Activated naive CD4-positive, alpha-beta T cell treated with anti-CD3 and anti-CD28 coated beads, Interleukin-2, amount 50 U/mL, for 16 hours (primary cell): ENCODE measurements around the gene CPZ.

Source experiments
- DNase-seq: peaks from one replicate; pipeline ENCODE4 v3.0.0-alpha.2; 2020

Gene CPZ

DNA sequence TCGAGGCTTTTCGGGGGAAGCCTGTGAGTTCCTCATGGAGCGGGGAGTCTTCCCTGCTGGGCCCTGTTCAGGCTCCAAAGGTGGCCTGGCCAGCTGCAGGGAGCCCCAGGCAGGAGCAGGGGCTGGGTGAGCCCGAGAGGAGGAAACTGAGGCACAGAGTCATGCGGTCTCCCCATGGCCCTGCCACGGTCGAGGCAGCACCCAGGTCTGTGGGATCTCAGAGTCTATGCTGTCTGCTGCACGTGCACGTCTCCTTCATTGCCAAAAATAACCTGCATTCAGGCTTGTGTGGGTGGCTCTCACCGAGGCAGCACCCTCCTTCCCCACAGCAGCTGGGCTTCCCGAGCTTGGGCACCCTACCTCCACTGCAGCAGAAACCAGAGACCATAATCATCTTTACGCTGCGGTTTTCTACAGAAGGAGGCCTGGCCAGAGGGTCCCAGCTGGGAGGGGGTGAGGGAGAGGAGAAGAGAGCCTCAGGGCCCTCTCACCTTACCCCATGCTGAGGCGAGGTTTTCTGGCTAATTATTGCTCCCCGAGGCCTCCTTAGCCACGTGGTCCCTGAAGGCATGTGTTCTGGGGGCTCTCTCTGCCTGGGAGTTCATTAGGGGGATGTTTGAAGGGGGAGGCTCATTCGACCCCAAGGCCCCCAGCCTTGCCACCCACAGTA is 64.3 kb downstream of the CPZ start:
- DNase-seq, result no peak

DNA sequence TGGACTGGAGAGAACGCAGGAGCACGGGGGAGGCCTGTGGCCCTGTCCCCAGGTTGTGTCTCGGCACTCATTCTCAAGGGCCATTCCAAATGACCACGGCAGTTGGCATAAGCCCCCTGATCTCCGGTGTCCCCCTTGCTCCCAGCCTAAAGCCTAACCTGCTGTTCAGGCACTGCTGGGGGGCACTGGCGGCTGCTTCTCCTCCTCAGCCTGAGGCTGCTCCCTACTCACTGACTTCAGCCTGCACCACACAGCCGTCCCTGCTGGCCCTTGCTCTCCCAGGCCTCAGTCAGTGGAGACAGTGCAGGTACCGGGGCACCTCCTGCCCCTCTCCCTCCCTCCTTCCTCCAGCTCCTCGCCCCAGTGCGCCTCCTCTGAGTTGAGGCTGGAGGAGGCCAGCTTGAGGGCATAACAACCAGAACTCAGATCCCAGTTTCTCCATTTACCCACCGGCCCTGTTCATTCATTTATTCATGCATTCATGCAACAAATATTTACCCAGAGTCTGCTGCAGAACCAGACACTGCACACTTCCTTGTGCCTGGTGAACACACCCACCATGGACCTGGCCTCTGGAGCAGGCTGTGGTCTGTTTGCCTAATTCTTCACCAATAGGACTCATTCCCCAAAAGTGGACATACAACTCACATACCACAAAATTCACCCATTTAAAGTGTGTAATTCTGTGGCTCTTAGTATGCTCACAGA is 65.0 kb downstream of the CPZ start:
- DNase-seq, result no peak

DNA sequence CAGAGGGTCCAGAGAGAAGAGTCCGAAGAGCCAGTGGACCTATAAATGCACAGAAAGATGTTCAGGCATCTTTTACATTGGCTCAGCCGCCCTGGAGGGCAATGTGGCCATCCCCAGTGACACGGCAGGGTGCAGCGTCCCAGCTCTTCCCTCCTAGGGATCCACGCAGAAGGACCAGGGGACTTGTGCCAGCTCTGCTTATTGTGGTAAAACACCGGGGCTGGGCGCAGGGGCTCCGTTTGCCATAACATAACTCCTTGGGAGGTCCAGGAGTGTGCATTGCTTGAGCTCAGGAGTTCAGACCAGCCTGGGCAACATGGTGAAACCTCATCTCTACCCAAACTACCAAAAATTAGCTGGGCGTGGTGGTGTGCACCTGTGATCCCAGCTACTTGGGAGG is 70.2 kb downstream of the CPZ start:
- no peak for DNase-seq

DNA sequence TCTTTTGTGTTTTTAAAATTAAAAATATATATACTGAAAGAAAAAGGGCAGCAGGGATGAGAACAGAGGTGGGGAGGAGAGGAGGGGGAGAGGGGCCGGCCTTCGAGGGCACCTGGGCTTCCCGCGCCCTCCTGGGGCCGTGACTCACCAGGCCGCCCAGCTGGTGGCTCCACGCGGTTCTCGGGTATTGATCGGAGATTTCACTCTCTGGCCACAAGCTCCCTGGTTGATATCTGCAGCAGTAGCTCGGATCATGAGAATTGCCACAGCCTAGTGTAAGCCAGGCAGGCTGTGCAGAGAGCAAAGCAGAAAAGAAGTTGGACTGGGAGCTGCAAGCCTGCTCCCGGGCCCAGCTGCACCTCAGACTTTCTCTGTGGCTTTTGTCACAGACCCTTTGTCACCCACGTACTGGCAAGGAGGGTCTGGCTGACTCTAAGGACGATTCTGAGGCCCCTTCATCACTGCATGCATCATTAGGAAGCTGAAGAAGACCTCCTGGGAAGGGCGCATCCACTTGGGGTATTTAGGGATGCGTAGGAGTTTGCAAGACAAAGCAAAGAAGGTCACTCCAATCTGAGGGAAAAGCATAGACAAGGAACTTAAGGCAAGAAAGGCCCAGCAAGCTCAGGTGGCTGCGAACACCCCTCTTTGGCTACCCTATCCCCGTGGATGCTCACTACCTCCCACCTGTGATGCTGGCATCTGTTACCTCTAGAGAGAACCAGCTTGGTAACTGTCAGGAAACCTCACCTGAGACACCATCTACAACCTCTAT is 71.7 kb downstream of the CPZ start:
- no peak for DNase-seq

DNA sequence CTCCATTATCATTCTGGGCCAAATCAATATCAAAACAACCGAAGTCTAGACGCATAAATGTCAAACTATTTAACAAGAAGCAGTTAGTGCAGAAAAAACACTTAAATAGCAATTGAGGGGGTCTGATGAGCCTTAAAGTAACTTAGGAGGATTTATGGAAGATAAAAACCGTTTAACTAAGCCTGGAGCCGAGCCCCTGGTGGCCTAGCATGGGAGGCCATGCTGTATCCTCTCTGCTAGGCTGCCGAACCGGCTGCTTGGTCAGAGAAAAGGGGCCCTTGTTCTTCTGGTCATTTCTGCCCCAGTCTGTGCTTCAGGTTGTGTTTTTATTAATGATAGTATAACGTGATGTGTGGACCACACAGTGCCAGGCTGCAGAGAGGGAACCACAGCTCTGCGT is 72.4 kb downstream of the CPZ start:
- no peak for DNase-seq

DNA sequence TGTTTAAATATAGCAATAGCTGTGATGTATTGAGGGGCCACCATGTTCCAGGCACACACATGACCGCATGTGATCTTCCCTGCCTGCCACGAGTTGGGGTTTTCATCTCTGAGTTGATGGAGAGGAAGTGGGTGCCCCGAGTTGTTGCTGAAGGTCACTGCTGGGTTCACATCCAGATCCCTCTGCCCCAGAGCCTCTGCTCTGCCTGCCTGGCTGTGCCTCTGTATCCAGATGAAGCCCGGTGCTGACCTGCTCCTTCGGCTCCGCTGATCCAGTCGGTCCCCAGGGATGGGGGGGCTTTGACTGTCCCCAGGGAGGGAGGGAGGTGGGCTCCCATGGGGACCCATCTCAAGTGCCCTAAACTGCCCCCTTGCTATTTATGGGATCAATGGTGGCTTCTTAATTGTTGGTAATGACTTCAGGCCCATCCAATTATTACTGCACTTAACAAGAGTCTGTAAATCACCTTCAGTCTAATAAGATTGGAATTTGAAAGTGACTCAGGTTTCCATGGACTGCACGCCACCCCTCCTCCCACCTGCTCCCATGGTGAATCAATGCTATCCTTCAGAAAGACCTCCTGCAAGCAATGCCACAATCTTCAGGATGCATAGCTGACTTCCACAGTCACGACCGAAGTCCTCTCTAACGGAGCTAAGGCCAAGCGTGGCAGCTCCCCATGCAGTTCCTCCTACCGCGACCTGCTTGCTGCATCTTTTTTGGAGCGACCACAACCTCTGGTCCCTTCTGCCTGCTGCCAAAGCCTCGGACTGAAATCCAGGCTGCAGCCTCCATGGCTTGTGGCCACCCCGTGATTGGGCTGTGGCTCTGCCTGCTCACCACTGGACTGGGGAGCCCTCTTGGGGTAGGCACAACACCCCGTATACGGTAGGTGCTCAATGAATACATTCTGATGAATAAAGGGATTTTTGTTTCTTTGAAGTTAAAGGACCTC is 73.1 kb downstream of the CPZ start:
- no peak for DNase-seq

DNA sequence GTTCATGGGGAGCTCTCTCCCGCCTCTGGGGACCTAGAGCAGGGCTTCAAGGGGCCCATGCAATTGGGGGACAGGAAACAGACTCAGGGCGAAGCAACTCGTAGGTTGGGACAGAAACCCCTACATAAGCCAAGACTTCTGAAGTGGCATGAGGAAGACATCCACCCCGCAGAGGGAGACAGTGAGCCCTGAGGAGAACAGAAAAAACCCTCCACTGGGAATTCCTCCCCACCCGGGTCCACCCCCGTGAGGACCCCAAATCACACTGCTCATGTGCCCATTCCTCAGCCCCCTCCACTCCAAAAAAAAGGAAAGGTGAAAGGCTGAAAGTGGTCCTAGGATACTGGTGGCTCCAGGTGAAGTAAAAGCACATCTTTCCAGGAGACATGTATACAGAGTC is 74.0 kb downstream of the CPZ start:
- no peak for DNase-seq
